ENCODE measurements around the gene PRKN. TPM values are rescaled to one million over a fixed set of nuclear protein-coding genes. Genes with fewer than 3 reads are reported as not detected.

The PRKN gene
- polyA plus RNA-seq, 1 donor from 2014 or later: 1.2 TPM

GRCh38 chr6:162217811-162218493, 509.6 kb downstream of the PRKN start:
- no peak overlapping the region for H3K4me2 ChIP-seq (ENCODE audit: low read length)
- no peaks in the 10 kb centered on the region for H3K9me2 ChIP-seq (ENCODE audit: insufficient read depth, low read length)
- no peaks in the 10 kb centered on the region for H3K27me3 ChIP-seq (ENCODE audit: insufficient read depth, low read depth, low read length)
- H4K20me1 ChIP-seq (ENCODE audit: insufficient read depth): no peaks in the 10 kb centered on the region
- H3K36me3 ChIP-seq (ENCODE audit: insufficient read depth, low read length): no peaks in the 10 kb centered on the region
- H3K9me3 ChIP-seq (ENCODE audit: low read length): no peaks in the 10 kb centered on the region
- H3K9ac ChIP-seq (ENCODE audit: low read length): no peak overlapping the region
- H2AFZ ChIP-seq (ENCODE audit: low read depth, low read length): no peak overlapping the region
- no peak overlapping the region for H3K27ac ChIP-seq (ENCODE audit: low read length)
- H3K4me3 ChIP-seq (ENCODE audit: low read length): no peak overlapping the region
- H3K79me2 ChIP-seq (replicated peaks; ENCODE audit: insufficient read depth, low read length): no peaks in the 10 kb centered on the region
- TF ChIP-seq TAF1 (IDR thresholded peaks at IDR 0.05; ENCODE audit: low read depth) (no peak), CTCF (IDR thresholded peaks at IDR 0.05; ENCODE audit: poor library complexity, severe bottlenecking) (no peak), EZH2 (IDR thresholded peaks at IDR 0.05; ENCODE audit: borderline replicate concordance, insufficient read depth, low read length, poor library complexity, severe bottlenecking) (no peak), RAD21 (conservative IDR thresholded peaks at IDR 0.05) (no peak), POLR2AphosphoS5 (IDR thresholded peaks at IDR 0.05) (no peak), MXI1 (conservative IDR thresholded peaks at IDR 0.05; ENCODE audit: poor library complexity, severe bottlenecking) (no peak), EP300 (conservative IDR thresholded peaks at IDR 0.05; ENCODE audit: poor library complexity, severe bottlenecking) (no peak), SMC3 (conservative IDR thresholded peaks at IDR 0.05; ENCODE audit: poor library complexity) (no peak), REST (IDR thresholded peaks at IDR 0.05; ENCODE audit: borderline replicate concordance) (no peak)
- no peaks in the 10 kb centered on the region for H3F3A ChIP-seq (ENCODE audit: insufficient read depth, low read length, poor library complexity, severe bottlenecking)

GRCh38 chr6:162217058-162217457, 510.5 kb downstream of the PRKN start:
- no peaks in the 10 kb centered on the region for H3F3A ChIP-seq (ENCODE audit: insufficient read depth, low read length, poor library complexity, severe bottlenecking)
- no peak overlapping the region for H2AFZ ChIP-seq (ENCODE audit: low read depth, low read length)
- H3K27me3 ChIP-seq (ENCODE audit: insufficient read depth, low read depth, low read length): no peaks in the 10 kb centered on the region
- no peaks in the 10 kb centered on the region for H4K20me1 ChIP-seq (ENCODE audit: insufficient read depth)
- H3K9ac ChIP-seq (ENCODE audit: low read length): no peak overlapping the region
- no peak overlapping the region for H3K4me2 ChIP-seq (ENCODE audit: low read length)
- TF ChIP-seq SMC3 (conservative IDR thresholded peaks at IDR 0.05; ENCODE audit: poor library complexity) (no peak), RAD21 (conservative IDR thresholded peaks at IDR 0.05) (no peak), TAF1 (IDR thresholded peaks at IDR 0.05; ENCODE audit: low read depth) (no peak), EZH2 (IDR thresholded peaks at IDR 0.05; ENCODE audit: borderline replicate concordance, insufficient read depth, low read length, poor library complexity, severe bottlenecking) (no peak), POLR2AphosphoS5 (IDR thresholded peaks at IDR 0.05) (no peak), CTCF (IDR thresholded peaks at IDR 0.05; ENCODE audit: poor library complexity, severe bottlenecking) (no peak), EP300 (conservative IDR thresholded peaks at IDR 0.05; ENCODE audit: poor library complexity, severe bottlenecking) (no peak), REST (IDR thresholded peaks at IDR 0.05; ENCODE audit: borderline replicate concordance) (no peak), MXI1 (conservative IDR thresholded peaks at IDR 0.05; ENCODE audit: poor library complexity, severe bottlenecking) (no peak)
- no peaks in the 10 kb centered on the region for H3K9me3 ChIP-seq (ENCODE audit: low read length)
- H3K79me2 ChIP-seq (replicated peaks; ENCODE audit: insufficient read depth, low read length): no peaks in the 10 kb centered on the region
- H3K4me3 ChIP-seq (ENCODE audit: low read length): no peak overlapping the region
- no peaks in the 10 kb centered on the region for H3K9me2 ChIP-seq (ENCODE audit: insufficient read depth, low read length)
- no peak overlapping the region for H3K27ac ChIP-seq (ENCODE audit: low read length)
- H3K36me3 ChIP-seq (ENCODE audit: insufficient read depth, low read length): no peaks in the 10 kb centered on the region

Measured in neural cell (in vitro differentiated cells).